ENCODE results near the gene KCTD1. TPM values are rescaled to one million over a fixed set of nuclear protein-coding genes. Genes with fewer than 3 reads are reported as not detected.

The KCTD1 gene
- total RNA-seq, 1 donor from 2014 or later: 40.2 TPM

GRCh38 chr18:26568926-26569665 is 20.7 kb upstream of the KCTD1 start:
- no peak overlapping the region for H3K4me3 ChIP-seq (ENCODE audit: low read depth, low read length)
- DNase-seq (ENCODE audit: low read depth): no peak
- no peak for TF ChIP-seq CTCF (conservative IDR thresholded peaks at IDR 0.05; ENCODE audit: low read depth, low read length)

GRCh38 chr18:26568513-26568912 is 20.2 kb upstream of the KCTD1 start:
- TF ChIP-seq CTCF (conservative IDR thresholded peaks at IDR 0.05; ENCODE audit: low read depth, low read length): no peak
- DNase-seq (ENCODE audit: low read depth): no peak
- H3K4me3 ChIP-seq (ENCODE audit: low read depth, low read length): no peak overlapping the region

- H3K4me3 ChIP-seq (ENCODE audit: low read depth, low read length): no peak overlapping the region
- no peak for DNase-seq (ENCODE audit: low read depth)
- TF ChIP-seq CTCF (conservative IDR thresholded peaks at IDR 0.05; ENCODE audit: low read depth, low read length): peak; percentile 25
Measured at GRCh38 chr18:26566874-26567555, 18.7 kb upstream of the KCTD1 start.

GRCh38 chr18:26565514-26565913 is 17.2 kb upstream of the KCTD1 start:
- DNase-seq (ENCODE audit: low read depth): no peak
- no peak overlapping the region for H3K4me3 ChIP-seq (ENCODE audit: low read depth, low read length)
- no peak for TF ChIP-seq CTCF (conservative IDR thresholded peaks at IDR 0.05; ENCODE audit: low read depth, low read length)

GRCh38 chr18:26563024-26563423 is 14.7 kb upstream of the KCTD1 start:
- no peak for DNase-seq (ENCODE audit: low read depth)
- H3K4me3 ChIP-seq (ENCODE audit: low read depth, low read length): no peak overlapping the region
- TF ChIP-seq CTCF (conservative IDR thresholded peaks at IDR 0.05; ENCODE audit: low read depth, low read length): no peak

- H3K4me3 ChIP-seq (ENCODE audit: low read depth, low read length): no peak overlapping the region
- DNase-seq (ENCODE audit: low read depth): no peak
Measured at GRCh38 chr18:26562568-26562967, 14.2 kb upstream of the KCTD1 start.

More at GRCh38 chr18:26562568-26562967, 14.2 kb upstream of the KCTD1 start:
- no peak for TF ChIP-seq CTCF (conservative IDR thresholded peaks at IDR 0.05; ENCODE audit: low read depth, low read length)
